Measurements from ENCODE around the gene STPG2. TPM values are rescaled to one million over a fixed set of nuclear protein-coding genes. Genes with fewer than 3 reads are reported as not detected.

STPG2 gene
- total RNA-seq = not detected in 2 replicates

DNA sequence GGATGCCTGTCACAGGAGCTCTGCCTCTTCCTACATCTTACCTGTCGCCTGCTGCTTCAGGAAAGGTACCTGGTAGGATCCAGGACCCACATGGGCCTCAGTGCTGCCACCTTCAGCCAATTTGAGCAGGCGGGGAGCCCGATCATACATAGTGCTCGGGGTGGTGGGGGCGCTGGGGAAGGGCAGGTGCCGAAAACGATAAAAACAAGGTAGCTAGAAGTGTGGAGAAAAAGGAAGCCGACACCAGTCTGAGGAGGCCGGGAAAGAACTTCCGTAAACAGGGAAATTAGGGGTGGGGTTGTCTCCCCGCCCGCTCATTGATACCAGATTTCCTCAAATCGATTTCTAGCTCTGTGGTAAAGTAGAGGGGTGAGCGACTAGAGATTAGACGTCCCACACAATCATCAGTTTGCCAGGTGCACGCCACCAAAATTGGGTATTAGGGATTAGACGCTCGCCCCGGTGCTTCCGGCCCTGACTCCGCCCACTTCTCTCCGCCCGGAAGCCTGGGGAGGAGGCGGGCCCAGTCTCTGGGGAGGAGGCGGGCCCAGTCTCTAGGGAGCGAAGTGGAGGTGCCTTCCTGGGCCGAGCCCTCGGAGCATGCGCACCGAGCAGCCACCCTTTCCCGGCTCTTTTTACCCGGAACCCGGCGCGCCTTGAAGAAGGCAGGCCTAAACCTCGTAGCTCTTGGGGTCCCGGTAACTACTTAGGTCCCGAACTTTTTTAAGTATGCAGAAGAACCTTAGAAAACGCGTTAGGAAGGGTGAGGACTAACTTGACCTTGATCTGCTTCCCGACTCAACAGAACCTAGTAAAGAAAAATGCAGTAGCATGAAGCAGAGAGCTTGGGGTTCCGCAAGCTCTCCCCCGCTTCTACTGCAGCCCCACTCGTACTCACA lies at the start of gene STPG2:
STPG2 (minus strand) TSS at position 476 of the 899 bp plus-strand sequence.

Other genes starting within 250 kb of the STPG2 start
- gene RAP1GDS1, start 117.9 kb upstream of the STPG2 start, total RNA-seq = 54.2 and 63.7 TPM in 2 replicates